ENCODE results near the gene EPG5.

The EPG5 gene

DNA sequence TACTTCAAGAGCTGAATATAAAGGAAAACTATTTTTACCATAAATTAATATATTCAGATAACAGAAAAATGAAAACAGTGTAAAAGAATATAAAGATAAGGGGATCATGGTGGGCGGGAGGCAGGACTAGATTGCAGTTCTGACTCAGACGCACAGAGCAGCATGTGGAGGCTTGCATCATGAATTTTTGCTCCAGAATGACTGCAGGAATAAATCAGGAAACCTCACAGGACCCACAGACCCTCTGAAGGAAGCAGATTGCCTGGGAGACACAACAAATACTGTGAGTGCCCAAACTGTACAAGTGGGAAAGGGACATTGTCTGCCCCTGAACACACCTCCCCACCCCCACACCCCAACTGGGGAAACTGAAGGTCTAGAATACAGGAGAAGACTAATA lies 160.9 kb downstream of the EPG5 start:
- DNase-seq (ENCODE audit: low read depth) = peak; percentile 68
- TF ChIP-seq, protein P1, sequence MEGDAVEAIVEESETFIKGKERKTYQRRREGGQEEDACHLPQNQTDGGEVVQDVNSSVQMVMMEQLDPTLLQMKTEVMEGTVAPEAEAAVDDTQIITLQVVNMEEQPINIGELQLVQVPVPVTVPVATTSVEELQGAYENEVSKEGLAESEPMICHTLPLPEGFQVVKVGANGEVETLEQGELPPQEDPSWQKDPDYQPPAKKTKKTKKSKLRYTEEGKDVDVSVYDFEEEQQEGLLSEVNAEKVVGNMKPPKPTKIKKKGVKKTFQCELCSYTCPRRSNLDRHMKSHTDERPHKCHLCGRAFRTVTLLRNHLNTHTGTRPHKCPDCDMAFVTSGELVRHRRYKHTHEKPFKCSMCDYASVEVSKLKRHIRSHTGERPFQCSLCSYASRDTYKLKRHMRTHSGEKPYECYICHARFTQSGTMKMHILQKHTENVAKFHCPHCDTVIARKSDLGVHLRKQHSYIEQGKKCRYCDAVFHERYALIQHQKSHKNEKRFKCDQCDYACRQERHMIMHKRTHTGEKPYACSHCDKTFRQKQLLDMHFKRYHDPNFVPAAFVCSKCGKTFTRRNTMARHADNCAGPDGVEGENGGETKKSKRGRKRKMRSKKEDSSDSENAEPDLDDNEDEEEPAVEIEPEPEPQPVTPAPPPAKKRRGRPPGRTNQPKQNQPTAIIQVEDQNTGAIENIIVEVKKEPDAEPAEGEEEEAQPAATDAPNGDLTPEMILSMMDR (conservative IDR thresholded peaks at IDR 0.05; ENCODE audit: low read length) = no peak
- H3K4me3 ChIP-seq (ENCODE audit: low read length) = no peak overlapping the region

DNA sequence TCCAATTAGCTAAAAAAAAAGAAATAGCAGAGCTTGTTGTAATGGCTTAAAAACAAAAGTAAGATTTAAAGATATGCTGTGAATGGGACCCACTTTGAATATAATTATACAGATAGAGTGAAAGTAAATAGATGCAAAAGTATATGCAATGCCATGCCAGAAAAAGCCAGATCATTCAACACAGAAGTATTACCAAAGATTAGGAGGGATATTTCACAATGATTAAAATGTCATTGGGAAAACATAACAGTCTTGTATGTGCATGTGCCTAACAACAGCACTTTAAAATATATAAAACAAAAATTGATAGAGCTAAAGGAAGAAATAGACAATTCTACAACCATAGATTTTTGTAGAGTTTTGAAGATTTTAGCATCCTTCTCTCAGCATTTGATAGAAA lies 161.6 kb downstream of the EPG5 start:
- no peak overlapping the region for H3K4me3 ChIP-seq (ENCODE audit: low read length)
- TF ChIP-seq, protein P1 (conservative IDR thresholded peaks at IDR 0.05; ENCODE audit: low read length) = no peak
- no peak for DNase-seq (ENCODE audit: low read depth)

DNA sequence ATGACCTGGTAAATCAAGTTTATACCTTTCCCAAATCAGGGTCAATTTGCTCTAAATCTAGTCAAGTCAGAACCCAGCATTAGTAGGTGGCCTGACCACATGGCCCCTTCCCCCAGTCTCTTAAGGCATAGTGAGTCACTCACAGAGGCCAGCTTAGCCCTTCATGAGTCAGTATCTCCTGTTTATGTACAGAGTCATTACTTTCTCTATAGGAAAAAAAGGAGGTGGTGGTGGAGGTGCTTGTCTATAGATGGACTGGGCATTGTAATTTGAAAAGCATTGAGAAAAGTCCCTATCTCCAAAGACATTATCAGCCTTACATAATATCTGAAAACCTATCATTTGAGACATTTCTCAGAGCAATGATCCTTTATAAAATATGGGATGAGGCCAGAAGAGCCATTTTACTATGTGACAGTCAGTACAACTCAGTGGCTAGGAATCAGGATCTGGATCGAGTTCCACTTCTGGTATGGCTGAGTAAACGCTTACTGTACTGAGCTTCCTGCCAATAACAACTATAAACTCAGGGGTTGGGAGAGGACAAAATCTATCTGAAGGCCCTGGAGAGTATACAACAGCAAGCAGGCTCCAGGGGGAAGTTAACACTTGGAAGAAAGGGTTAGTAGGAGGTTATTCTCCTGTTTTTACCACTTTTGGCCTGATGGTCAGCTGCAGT lies 164.2 kb downstream of the EPG5 start:
- no peak overlapping the region for H3K4me3 ChIP-seq (ENCODE audit: low read length)
- TF ChIP-seq, protein P1 (conservative IDR thresholded peaks at IDR 0.05; ENCODE audit: low read length) = no peak
- peak; percentile 96 for DNase-seq (ENCODE audit: low read depth)

DNA sequence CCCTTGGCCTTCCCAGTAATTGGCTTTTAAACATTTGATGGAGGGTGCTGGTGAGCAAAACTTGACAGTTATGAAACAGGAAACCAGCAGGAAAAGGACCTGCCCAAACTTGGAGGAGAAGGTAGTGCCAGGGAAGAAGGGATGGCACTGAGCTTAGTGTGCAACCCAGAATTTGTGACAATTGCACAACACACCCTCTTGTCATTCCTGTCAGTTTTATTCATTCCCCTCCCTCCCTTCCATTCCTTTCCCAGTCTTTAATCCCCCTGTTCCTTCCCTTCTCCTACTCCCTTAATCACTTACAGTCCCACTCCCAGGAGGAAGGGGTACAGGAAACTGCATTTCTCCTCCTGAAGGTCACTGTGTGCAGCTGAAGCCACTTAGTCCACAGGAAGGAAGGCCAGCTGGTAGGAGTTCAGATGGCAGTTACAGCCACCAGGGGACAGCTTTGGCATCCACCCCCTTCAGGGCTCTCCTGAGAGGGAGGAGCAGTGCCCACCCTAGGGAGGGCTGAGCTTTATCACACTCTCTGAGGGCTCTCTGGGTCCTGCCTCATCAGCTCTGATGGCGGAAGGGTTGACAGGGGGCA lies 165.6 kb downstream of the EPG5 start:
- H3K4me3 ChIP-seq (ENCODE audit: low read length) = no peak overlapping the region
- DNase-seq (ENCODE audit: low read depth) = peak; percentile 34
- TF ChIP-seq, protein P1 (conservative IDR thresholded peaks at IDR 0.05; ENCODE audit: low read length) = peak; percentile 3; the same call in 1 of the 2 replicates
